RPMI7951 (cell line): ENCODE results near the gene ZEB2. TPM values are rescaled to one million over a fixed set of nuclear protein-coding genes. Genes with fewer than 3 reads are reported as not detected.

ENCODE experiments used
- DNase-seq: peaks from one replicate; pipeline ENCODE4 v3.0.0-alpha.2; 2012; ENCODE audit warnings: low read depth
- total RNA-seq: library from RNA; depleted of rRNA; stranded (reverse); fragments of >200 nt; shearing (Covaris generic); gene quantifications from 2 replicates; pipeline ENCODE4 v1.2.3, GENCODE V29; 2014

The ZEB2 gene
- total RNA-seq, 1 experiment from 2014 or later: 32.3 TPM

DNA sequence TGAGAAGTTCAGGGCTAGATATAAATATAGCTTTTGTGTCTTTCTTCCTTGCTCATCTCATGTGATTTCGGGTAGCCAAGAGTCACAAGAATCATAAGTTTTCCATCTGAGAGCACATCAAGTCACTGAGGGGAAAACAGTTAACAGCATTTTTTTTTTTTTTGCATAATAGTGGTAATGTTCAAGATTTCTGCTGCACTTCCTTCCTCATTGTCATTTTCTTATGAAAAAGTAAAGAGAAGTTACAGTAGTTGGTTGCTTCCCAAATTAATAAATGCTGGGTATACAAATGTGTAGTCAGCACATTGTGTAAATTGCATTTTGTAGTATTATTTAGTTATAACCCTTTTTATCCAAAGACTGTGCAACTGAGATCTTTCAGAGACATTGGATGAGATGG, 93.6 kb downstream of the ZEB2 start:
- DNase-seq: no peak

- no peak for DNase-seq
Observed at GRCh38 chr2:144424559-144425240, 95.2 kb downstream of the ZEB2 start.

GRCh38 chr2:144421606-144422510, 98.1 kb downstream of the ZEB2 start:
- DNase-seq: no peak

DNA sequence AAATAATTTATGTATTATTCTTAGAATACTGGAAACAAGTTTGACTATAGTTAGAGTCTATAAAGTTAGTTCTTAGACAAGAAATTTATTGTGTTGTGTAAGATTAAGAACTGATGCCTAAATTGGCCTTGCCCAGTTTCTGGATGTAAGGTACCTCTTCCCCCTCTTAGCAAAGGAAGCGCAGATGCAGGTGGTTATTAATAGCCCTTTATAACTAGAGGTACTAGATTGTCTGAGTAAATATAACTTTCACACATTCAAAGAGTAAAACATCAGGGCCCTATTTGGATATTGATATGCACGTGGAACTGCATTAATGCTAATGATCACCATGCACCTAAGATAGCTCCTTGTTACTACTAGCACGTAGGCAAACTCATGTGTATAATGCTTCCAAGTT, 100.7 kb downstream of the ZEB2 start:
- DNase-seq: no peak

DNA sequence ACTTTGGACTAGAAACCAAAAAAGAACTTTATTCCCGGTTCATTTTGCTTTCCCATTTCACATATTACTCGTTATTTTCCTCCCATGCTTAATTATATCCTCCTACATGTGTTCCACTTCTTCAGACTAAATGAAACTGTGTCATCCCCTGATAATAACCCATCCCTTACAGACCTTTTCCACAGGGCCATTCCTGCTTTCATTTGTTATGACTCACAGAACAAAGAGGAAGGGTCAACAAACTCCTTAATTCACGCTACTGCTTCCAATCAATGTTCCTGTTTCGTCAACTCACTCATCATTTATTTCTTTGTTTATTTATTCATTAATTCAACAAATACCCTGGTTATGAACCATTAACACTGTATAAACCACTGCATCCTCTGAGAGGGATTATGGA, 104.5 kb downstream of the ZEB2 start:
- no peak for DNase-seq

DNA sequence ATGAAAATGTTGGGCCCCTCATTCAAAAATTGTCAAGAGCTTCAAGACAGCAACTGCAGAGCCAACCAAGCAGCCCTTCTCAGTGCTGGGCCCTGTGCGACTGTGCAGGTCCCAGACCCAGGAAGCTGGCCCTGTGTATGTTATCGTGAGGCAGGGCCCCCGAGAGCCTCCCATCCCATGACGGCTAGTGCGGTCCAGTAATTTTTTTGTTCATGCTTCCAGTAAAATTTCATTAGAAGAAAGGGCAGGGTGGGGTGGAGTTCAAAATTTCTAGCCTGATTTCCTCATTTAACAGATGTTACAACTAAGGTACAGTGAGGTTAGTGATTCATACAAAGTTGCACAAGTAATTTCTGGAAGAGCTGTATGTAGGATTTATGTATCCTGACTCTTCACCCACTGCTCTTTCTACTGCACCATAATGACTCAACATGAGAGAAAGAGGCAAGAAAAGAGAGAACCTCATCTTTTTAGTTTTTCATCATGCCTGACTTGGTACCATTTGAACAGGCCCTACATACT, 105.5 kb downstream of the ZEB2 start:
- DNase-seq: peak; percentile 83

GRCh38 chr2:144412709-144413108, 107.2 kb downstream of the ZEB2 start:
- DNase-seq: no peak

GRCh38 chr2:144411473-144411872, 108.4 kb downstream of the ZEB2 start:
- no peak for DNase-seq

GRCh38 chr2:144409241-144409640, 110.7 kb downstream of the ZEB2 start:
- DNase-seq: no peak

DNA sequence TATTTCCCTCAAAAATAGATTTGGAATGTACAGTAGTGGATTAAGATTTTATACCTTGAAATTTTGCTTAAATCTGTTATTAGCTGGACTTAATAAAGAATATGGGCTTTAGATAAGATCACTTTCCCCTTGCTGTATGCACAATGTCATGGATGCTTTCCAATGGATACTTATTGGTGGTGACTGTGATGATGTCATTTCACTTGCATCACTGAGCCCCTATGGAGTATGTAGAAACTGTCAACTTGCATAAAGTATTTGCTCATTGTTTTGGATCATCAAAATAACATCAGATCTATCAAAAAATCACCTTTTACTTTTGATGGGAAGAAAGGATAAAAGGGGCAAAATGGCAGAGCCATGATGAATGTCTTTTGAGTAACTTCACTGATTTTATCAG, 112.7 kb downstream of the ZEB2 start:
- no peak for DNase-seq

- no peak for DNase-seq
Observed at GRCh38 chr2:144405982-144406788, 113.7 kb downstream of the ZEB2 start.

GRCh38 chr2:144405321-144405720, 114.6 kb downstream of the ZEB2 start:
- DNase-seq: no peak

DNA sequence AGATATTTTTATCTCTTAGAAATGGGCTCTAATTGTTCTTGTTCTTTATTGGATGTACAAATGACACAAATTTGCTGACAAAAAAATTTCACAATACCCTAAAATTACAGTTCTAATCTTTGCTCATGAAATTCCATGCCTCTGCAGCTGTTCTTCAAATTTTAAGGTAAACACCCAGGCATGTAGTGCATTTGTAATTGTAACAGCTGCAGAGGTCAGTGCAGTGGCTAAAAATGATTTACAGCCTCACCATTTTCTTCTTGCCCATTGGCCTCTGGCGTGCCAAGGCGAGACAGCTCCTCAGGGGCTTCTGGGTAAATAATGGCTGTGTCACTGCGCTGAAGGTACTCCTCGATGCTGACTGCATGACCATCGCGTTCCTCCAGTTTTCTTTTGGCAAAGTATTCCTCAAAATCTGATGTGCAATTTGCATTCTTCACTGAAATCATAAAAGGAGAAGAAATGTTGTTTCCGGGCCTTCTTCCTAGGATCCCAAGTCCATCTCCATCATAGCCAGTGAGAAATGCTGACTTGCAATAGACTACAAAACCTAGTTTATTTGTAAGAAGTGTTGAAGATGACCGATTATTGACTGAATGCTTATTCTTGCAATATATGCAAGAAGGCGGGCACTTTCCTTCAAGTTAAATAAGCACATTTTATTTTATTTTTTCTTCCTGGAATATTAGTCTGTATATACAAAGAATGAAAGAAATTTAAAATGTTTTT, 115.2 kb downstream of the ZEB2 start:
- DNase-seq: no peak

DNA sequence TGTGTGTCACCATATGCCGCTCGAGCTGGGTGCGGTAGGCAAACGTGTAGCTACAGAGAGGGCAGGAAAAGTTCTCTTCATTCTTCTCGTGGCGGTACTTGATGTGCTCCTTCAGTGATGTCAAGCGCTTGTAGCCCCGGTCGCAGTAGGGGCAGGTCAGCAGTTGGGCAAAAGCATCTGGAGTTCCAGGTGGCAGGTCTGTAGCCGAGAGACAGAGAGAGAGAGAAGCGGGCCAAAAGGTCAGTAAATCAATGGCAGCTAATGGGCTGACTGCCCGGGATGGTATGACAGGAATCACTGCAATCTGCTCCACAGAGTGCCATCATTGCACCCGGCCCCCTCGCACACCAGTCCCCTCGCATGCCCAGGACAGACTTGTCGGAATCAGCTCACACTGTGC, 116.0 kb downstream of the ZEB2 start:
- DNase-seq: no peak

GRCh38 chr2:144402251-144402650, 117.7 kb downstream of the ZEB2 start:
- no peak for DNase-seq

DNA sequence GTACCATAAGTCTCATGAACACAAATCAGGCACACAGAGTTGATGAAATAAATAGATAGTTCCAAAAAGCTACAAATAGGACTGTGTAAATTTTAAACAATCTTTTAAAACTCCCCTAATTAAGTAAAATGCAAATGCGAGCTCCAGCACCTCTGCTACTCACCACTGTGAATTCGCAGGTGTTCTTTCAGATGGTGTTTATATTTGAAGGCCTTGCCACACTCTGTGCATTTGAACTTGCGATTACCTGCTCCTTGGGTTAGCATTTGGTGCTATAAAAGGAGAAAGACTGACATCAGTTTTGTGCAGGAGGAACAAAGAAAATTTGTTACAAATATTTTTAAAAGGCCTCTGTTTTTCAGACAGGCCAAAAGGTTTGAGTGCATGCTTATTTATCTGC, 118.9 kb downstream of the ZEB2 start:
- DNase-seq: no peak

DNA sequence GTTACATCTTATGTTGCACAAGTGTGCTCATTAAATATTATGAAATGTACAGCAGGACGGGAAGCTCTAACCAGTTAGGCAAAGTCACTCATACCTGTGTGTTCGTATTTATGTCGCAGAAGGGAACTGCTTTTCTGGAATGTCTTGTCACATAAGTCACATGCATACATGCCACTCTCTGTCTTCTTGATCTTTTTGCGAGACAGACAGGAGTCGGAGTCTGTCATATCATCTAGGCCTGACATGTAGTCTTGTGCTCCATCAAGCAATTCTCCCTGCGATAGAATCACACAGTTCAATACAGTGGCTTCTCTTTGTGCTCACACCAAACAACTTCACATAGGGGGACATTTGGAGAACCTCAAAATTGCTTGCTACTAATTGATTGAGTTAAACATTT, 123.6 kb downstream of the ZEB2 start:
- no peak for DNase-seq

- DNase-seq: peak; percentile 16
Observed at GRCh38 chr2:144390424-144391020, 129.4 kb downstream of the ZEB2 start.

DNA sequence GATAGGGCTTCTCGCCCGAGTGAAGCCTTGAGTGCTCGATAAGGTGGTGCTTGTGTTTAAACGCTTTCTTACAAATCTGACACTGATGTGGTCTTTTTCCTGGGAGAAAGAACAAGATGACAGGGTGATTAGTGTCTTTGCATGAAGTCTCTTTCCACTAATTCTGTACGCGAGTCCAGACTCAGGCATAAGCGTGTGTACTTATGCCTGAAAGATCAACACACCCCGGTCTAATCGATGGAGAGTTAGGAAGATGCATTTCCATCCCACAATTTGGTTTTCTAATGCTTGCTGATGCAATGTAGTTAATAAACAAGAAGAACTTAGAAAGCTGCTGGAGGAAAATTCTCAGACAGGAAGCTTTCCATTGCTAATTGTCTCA, 130.0 kb downstream of the ZEB2 start:
- DNase-seq: no peak

DNA sequence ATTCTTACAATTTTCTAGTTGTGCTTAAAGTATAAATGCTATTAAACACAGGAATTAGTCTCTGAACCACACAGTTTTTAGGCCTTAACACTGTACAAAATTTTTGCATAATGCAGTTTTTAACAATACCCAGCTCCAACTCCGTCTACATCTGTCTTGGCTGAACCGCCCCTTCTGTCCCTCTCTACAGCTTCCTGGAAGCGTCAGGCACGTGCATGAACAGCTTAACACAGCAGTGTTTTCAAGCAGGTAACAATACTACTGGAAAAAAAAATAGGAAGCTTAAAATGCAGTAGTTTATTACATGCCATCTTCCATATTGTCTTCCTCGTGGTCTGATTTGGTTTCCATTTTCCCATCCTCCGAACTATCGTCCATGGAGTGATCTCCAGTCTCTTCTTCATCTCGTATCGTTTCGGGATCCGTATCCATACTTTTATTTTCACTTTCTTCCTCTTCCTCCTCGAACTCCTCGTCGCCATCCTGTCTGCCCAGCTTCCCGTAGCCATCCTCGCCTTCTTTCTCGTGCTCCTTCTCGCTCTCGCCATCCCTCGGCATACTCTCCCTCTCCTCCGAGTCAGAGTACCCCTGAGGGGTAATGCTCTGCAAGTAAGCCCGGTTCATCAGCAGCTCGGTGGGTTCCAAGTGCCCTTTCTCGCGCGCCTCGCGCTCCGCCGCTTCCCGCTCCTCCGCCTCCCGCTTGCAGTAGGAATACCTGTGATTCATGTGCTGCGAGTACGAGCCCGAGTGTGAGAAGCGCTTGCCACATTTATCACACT, 130.6 kb downstream of the ZEB2 start:
- no peak for DNase-seq
